ENCODE data around the gene HIVEP3. TPM values are rescaled to one million over a fixed set of nuclear protein-coding genes. Genes with fewer than 3 reads are reported as not detected.

HIVEP3 gene
- total and polyA plus RNA-seq, 5 donors: 6.3 to 7.9 (median 7.2) TPM

DNA sequence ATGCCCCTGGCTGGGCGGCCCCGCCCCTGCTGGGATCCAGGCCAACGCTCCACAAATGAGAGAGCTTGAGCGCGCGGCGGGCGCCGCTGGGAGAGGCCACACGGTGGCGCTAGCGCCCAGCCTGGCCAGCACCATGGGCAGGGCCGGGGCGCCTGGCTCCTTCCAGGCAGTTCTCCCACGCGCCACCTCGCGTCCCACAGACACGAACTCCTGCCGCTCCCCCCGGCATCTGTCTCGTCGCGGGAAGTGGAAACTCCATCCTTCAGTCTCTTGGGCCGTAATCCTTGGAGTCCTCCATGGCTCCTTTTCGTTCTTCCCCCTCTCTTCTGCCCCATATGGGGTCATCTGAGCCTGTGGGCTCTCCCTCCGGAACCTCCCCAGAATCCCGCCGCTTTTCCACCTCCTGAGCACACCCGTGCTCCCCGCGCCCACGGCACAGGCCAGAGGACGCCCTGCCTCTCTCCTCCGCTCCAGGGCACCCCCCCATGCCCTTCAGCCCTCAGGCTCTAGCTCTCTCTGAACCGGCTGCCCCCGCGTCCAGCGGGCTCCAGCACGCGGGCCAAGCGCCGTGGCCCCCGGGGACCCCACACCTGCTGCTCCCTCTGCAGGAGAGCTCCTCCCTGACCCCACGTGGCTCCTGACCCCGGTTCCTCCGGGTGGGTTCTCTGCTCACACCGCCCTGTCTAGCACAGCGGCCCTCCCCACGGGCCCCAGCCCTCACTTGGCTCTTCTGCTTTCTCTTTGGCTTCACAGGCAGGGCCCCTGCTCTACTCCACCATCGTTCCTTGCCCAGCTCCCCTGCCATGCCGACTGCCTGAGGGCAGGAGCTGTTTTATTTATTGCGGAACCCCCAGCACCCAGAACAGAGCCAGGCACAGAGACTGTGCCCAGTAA lies 402.3 kb downstream of the HIVEP3 start:
- peak; percentile 90 to 98 (median 97) for DNase-seq
- Histone ChIP-seq H3K9me3 (ENCODE audit: control insufficient read depth, low read length) (no peaks in the 10 kb centered on the region), H3K27ac (ENCODE audit: low read length) (no peak overlapping the region), H3K4me3 (ENCODE audit: low read length) (peak overlapping the region; percentile 37), H3K27me3 (ENCODE audit: control insufficient read depth, insufficient read depth) (no peaks in the 10 kb centered on the region), H3K4me1 (ENCODE audit: control insufficient read depth, insufficient read depth, low read length) (peaks cover 3% of the 10 kb centered on the region)
- peak; percentile 93 to 95 for ATAC-seq
- WGBS: 14% methylated on average over 53 of the region's 53 CpGs
- intact Hi-C loops (cut with DNase I): no loop called here

DNA sequence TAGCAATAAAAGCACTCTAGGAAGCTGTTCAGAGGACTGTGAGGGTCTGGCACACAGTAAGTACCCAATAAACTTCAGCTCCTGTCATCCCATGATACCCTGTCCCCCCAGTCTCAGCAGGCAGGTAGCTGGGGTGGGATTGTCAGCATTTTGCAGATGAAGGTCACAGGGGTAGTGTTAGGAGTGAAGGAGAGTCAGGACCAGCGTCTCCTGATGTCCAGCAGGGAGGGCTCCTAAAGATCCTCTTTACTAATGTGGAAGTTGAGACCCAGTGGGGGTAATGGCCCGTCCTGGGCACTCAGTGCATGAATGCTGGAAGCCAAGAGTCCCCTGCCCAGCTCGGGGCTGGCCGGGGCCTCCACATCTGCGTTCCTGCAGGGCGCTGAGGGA lies 402.9 kb downstream of the HIVEP3 start:
- H3K4me3 ChIP-seq (ENCODE audit: low read length): no peak overlapping the region

DNA sequence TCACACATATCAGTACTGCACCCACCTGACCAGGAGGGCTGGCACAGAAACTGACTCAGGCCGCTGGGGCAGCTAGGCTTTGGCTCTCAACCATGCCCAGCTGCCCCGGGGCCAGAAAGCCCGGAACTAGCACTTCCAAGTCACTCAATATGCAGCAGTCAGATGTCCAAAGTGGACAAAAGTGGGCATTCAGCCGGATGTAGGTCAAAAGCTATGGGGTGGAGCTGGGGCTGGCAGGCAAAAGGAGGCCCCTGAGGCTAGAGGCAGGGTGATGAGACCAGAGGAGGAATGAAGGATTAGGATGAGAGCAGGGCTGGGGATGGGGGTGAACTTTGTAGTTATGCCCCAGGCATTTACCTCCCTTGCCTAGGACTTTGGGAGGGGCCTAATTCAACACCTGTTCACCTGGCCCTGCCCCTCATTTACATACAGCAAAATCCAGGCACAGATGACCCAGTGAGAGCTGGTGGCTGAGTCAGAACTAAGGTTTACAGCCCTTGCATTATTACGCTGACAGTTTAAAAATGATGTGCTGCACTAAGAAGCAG lies 403.5 kb downstream of the HIVEP3 start:
- H3K27ac ChIP-seq (ENCODE audit: low read length): no peak overlapping the region
- 57% methylated on average over 5 of the region's 5 CpGs for WGBS
- H3K4me3 ChIP-seq (ENCODE audit: low read length): no peak overlapping the region

More for the DNA sequence above, 402.9 kb downstream of the HIVEP3 start:
- ATAC-seq (no peak), DNase-seq (no peak)
- intact Hi-C loops (cut with DNase I): no loop called here
- Histone ChIP-seq H3K9me3 (ENCODE audit: control insufficient read depth, low read length) (no peaks in the 10 kb centered on the region), H3K4me1 (ENCODE audit: control insufficient read depth, insufficient read depth, low read length) (peaks cover 3% of the 10 kb centered on the region), H3K27ac (ENCODE audit: low read length) (peak overlapping the region; percentile 28), H3K27me3 (ENCODE audit: control insufficient read depth, insufficient read depth) (no peaks in the 10 kb centered on the region)
- 9% methylated on average over 6 of the region's 6 CpGs for WGBS

DNA sequence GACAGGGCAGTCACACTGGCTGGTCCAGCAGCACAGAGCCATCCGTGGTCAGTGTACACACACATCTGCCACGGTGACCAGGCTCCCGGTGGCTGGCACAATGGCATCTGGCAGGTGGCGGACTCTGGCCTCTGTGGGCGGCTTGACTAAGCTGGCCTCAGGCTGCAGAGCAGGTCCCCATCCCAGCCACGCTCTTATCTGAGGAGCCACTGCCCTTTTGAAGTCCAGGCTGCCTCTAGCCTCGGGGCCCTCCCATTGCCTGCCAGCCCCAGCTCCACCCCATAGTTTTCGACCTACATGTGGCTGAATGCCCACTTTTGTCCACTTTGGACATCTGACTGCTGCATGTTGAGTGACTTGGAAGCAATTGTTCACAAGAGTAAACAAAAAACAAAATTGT lies 404.3 kb downstream of the HIVEP3 start:
- 72% methylated on average over 8 of the region's 8 CpGs for WGBS
- Histone ChIP-seq H3K27ac (ENCODE audit: low read length) (no peak overlapping the region), H3K4me3 (ENCODE audit: low read length) (no peak overlapping the region), H3K9me3 (ENCODE audit: control insufficient read depth, low read length) (no peaks in the 10 kb centered on the region), H3K4me1 (ENCODE audit: control insufficient read depth, insufficient read depth, low read length) (peaks cover 3% of the 10 kb centered on the region), H3K27me3 (ENCODE audit: control insufficient read depth, insufficient read depth) (no peaks in the 10 kb centered on the region)
- peak in 1 of 3 donors; percentile 51 for DNase-seq
- no peak for ATAC-seq
- intact Hi-C loops (cut with DNase I): no loop called here

More for the DNA sequence above, 403.5 kb downstream of the HIVEP3 start:
- Histone ChIP-seq H3K9me3 (ENCODE audit: control insufficient read depth, low read length) (no peaks in the 10 kb centered on the region), H3K4me1 (ENCODE audit: control insufficient read depth, insufficient read depth, low read length) (peaks cover 3% of the 10 kb centered on the region), H3K27me3 (ENCODE audit: control insufficient read depth, insufficient read depth) (no peaks in the 10 kb centered on the region)
- DNase-seq (peak in 1 of 3 donors; percentile 62), ATAC-seq (no peak)
- intact Hi-C loops (cut with DNase I): no loop called here

DNA sequence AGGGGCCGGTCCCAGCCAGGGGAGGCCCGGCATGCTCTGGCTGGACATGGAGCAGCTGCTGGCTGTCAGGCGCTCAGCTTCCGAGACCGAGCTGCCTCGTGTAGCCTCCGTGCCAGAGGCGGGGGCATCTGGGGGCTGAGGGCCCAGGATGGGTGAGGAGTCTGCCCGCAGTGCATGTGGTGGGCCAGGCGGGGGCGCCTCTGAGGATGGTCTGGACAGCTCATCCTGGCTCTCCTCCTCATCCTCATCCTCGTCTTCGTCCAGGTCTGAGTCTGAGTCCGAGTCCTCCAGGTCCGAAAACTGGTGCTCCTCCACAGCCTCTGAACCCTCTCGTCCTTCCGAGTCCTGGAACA lies 405.4 kb downstream of the HIVEP3 start:
- no peak for ATAC-seq
- intact Hi-C loops (cut with DNase I): no loop called here
- H3K9me3 ChIP-seq (ENCODE audit: control insufficient read depth, low read length): no peaks in the 10 kb centered on the region
- no peak overlapping the region for H3K27ac ChIP-seq (ENCODE audit: low read length)
- H3K4me3 ChIP-seq (ENCODE audit: low read length): no peak overlapping the region
- 77% methylated on average over 17 of the region's 17 CpGs for WGBS
- H3K27me3 ChIP-seq (ENCODE audit: control insufficient read depth, insufficient read depth): no peaks in the 10 kb centered on the region
- peaks cover 3% of the 10 kb centered on the region for H3K4me1 ChIP-seq (ENCODE audit: control insufficient read depth, insufficient read depth, low read length)
- peak in 1 of 3 donors; percentile 56 for DNase-seq

DNA sequence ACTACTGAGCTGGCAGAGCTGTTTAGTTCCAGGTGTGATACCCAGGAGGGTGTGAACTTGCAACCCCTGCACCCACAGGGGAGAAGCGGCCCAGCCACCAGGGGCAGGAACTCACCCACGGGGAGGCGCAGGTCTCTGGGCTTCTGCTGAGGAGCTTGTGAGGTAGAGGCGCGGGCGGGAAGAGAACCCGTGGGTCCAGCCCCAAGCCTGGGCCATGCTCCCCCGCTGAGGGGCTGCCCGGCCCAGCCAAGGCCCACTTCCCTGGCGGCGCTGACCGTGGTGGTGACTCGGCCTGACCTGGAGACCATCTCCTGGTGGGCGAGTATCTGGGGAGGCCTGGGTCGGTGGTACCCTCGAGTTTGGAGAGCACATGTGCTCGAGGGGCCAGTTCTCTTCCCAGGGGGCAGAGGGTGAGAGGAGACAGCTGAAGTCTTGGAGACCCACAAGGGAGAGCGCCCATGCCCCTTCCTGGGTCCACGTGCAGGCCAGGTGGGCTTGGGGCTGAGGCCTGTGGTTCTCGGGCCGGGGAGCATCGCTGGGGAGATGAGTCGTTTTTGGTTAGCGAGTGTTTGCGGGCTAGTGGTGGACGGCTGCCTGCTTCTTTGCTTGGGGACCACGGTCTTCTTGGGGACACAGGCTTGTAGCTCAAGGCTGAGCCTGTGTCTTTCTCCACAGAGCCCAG lies 405.9 kb downstream of the HIVEP3 start:
- Histone ChIP-seq H3K27ac (ENCODE audit: low read length) (no peak overlapping the region), H3K4me1 (ENCODE audit: control insufficient read depth, insufficient read depth, low read length) (peaks cover 3% of the 10 kb centered on the region), H3K27me3 (ENCODE audit: control insufficient read depth, insufficient read depth) (no peaks in the 10 kb centered on the region), H3K9me3 (ENCODE audit: control insufficient read depth, low read length) (no peaks in the 10 kb centered on the region), H3K4me3 (ENCODE audit: low read length) (no peak overlapping the region)
- no peak for ATAC-seq
- intact Hi-C loops (cut with DNase I): no loop called here
- DNase-seq: peak in 2 of 3 donors; percentile 51 to 63
- WGBS: 90% methylated on average over 27 of the region's 27 CpGs

DNA sequence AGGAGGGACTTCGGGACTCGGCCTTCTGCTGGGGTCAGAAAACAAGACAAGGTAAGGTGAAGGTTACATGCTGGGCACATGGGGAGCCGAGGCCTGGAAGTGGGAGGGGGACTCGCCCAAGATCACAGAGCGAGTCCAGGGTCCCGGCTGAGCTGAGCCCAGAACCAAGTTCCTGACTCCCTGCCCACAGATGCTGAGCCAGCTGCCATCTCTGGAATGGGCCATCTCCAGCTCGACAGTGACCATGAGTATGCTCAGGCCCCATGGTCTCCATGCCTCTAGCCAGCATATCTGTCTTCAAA lies 407.5 kb downstream of the HIVEP3 start:
- no peak for ATAC-seq
- Histone ChIP-seq H3K4me3 (ENCODE audit: low read length) (no peak overlapping the region), H3K9me3 (ENCODE audit: control insufficient read depth, low read length) (no peaks in the 10 kb centered on the region), H3K27ac (ENCODE audit: low read length) (no peak overlapping the region), H3K4me1 (ENCODE audit: control insufficient read depth, insufficient read depth, low read length) (peaks cover 3% of the 10 kb centered on the region), H3K27me3 (ENCODE audit: control insufficient read depth, insufficient read depth) (no peaks in the 10 kb centered on the region)
- peak in 2 of 3 donors; percentile 31 to 36 for DNase-seq
- 95% methylated on average over 7 of the region's 7 CpGs for WGBS
- intact Hi-C loops (cut with DNase I): no loop called here

DNA sequence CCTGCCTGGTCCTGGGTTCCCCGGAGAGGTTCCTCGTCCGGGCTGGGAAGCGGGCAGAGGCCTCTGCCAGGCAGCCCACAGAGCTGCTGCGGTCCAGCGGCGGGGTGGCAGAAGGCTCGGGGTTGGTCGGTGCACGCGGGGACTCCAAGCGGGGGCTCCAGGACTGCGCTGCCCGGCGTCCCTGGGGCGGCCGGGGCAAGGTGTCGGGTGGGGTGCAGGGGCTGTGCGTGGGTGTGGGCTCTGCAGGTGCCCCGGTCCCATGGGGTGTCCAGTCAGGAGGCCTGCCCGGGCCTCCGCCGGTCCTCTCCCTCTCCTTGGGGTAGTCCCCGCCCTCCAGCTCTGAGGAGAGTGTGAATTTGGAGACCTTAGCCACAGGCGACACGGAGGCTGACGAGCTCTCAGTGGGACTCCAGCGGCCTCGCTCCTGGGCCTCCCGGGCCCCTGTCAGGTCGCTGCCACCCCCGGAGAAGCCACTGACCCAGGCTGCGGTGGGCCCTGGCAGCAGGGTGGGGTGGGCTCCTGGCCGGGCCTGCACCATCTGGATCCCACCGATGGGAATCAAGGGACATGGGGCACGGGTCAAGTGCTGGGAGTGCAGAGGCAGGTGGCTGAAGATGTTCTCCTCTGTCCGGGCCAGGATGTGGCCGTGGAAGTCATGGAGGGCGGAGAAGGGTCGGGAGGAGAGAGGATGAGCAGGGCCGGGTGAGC lies 408.0 kb downstream of the HIVEP3 start:
- intact Hi-C loops (cut with DNase I): no loop called here
- Histone ChIP-seq H3K27ac (ENCODE audit: low read length) (no peak overlapping the region), H3K9me3 (ENCODE audit: control insufficient read depth, low read length) (no peaks in the 10 kb centered on the region), H3K27me3 (ENCODE audit: control insufficient read depth, insufficient read depth) (no peaks in the 10 kb centered on the region), H3K4me3 (ENCODE audit: low read length) (no peak overlapping the region), H3K4me1 (ENCODE audit: control insufficient read depth, insufficient read depth, low read length) (peaks cover under 1% of the 10 kb centered on the region)
- ATAC-seq (peak in 1 of 2 donors; percentile 9), DNase-seq (peak in 2 of 3 donors; percentile 44 to 51)
- 95% methylated on average over 41 of the region's 41 CpGs for WGBS

DNA sequence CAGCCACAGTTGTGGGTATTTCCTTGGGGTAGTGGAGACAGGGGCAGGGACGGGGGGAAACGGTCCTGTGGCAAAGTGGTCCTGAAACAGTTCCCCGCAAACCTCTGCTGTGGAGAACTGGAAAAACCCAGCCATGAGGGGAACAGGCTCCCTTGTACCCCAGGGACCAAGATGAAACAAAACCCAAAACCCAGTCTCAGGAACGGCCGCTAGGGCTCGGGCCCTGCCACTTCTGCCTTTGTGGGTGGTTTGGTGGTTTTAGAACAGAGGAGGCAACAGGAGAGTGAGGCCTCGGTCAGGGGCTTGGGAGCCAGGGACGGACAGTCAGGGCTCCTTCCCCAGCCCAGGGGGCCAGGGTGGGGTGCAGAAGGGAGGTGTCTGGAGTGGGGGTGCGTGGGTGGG lies 409.5 kb downstream of the HIVEP3 start:
- intact Hi-C loops (cut with DNase I): no loop called here
- ATAC-seq (no peak), DNase-seq (peak in 1 of 3 donors; percentile 36)
- no peaks in the 10 kb centered on the region for H3K27me3 ChIP-seq (ENCODE audit: control insufficient read depth, insufficient read depth)
- H3K27ac ChIP-seq (ENCODE audit: low read length): no peak overlapping the region
- no peaks in the 10 kb centered on the region for H3K9me3 ChIP-seq (ENCODE audit: control insufficient read depth, low read length)
- H3K4me3 ChIP-seq (ENCODE audit: low read length): no peak overlapping the region
- 82% methylated on average over 9 of the region's 9 CpGs for WGBS
- H3K4me1 ChIP-seq (ENCODE audit: control insufficient read depth, insufficient read depth, low read length): no peaks in the 10 kb centered on the region

DNA sequence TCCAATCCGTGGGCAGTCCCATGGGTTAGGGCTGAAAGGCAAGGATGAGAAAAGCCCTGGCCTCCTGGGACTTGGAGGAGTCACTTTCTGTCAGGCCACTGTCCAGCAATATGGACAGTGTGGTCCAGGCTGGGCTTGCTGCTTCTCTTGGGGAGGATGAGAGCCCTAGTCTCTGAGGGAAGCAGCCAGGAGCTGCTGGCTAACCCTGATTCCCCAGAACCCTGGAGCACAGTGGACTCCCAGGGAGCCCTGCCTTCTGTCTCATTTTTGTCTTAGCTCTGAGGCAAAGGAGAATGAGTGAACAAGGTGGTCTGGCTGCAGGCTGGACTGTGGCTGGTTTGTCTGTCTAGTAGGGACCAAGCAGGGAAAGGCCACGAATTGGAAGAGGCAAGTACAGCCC lies 410.4 kb downstream of the HIVEP3 start:
- Histone ChIP-seq H3K27ac (ENCODE audit: low read length) (no peak overlapping the region), H3K9me3 (ENCODE audit: control insufficient read depth, low read length) (no peaks in the 10 kb centered on the region), H3K4me3 (ENCODE audit: low read length) (no peak overlapping the region), H3K27me3 (ENCODE audit: control insufficient read depth, insufficient read depth) (no peaks in the 10 kb centered on the region), H3K4me1 (ENCODE audit: control insufficient read depth, insufficient read depth, low read length) (no peaks in the 10 kb centered on the region)
- 74% methylated on average over 2 of the region's 2 CpGs for WGBS
- DNase-seq (no peak), ATAC-seq (no peak)
- intact Hi-C loops (cut with DNase I): no loop called here

DNA sequence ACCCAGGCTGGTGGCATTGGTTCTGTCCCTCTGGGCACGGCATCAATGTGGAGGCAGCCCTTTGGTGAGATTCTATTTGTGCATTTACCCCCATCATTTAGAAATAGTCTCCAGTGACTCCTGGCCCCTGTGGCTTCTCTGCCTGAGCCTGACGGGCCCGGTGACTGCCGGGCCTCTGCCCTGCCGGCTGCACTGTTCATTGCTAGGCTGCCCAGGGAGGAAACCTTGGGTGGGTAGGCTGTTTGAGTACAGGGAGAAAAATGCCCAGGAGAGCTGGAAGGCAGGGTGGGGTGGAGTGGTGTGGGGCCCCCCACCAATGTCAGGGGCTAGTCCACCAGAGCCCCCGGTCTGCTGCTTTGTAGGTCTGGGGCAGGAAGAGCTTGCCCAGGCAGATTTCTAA lies 410.9 kb downstream of the HIVEP3 start:
- DNase-seq (peak in 1 of 3 donors; percentile 28), ATAC-seq (no peak)
- no peak overlapping the region for H3K4me3 ChIP-seq (ENCODE audit: low read length)
- H3K27ac ChIP-seq (ENCODE audit: low read length): no peak overlapping the region
- 91% methylated on average over 6 of the region's 6 CpGs for WGBS
- intact Hi-C loops (cut with DNase I): no loop called here
- no peaks in the 10 kb centered on the region for H3K9me3 ChIP-seq (ENCODE audit: control insufficient read depth, low read length)
- H3K4me1 ChIP-seq (ENCODE audit: control insufficient read depth, insufficient read depth, low read length): no peaks in the 10 kb centered on the region
- no peaks in the 10 kb centered on the region for H3K27me3 ChIP-seq (ENCODE audit: control insufficient read depth, insufficient read depth)

Data from right cardiac atrium (tissue), 5 donors.